ENCODE data around the gene HDAC4.

DNA sequence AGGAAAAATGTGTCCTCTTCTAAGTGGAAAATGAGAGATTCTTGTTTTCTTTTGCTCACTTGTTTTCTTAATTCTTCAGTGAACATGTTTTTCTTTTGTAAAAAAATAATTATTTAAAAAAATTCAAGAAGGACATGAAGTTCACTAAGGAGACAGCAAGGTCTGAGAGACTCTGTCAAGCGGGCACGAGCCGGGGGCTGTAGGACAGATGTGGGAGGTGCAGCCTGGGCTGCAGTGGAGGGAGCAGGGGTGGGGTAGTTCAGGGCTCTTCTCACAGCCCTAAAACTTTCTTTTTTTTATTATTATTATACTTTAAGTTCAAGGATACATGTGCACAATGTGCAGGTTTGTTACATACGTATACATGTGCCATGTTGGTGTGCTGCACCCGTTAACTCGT lies 4.3 kb upstream of the HDAC4 start:
- no peak for TF ChIP-seq POLR2A (IDR thresholded peaks at IDR 0.05)
- TF ChIP-seq, protein P1, sequence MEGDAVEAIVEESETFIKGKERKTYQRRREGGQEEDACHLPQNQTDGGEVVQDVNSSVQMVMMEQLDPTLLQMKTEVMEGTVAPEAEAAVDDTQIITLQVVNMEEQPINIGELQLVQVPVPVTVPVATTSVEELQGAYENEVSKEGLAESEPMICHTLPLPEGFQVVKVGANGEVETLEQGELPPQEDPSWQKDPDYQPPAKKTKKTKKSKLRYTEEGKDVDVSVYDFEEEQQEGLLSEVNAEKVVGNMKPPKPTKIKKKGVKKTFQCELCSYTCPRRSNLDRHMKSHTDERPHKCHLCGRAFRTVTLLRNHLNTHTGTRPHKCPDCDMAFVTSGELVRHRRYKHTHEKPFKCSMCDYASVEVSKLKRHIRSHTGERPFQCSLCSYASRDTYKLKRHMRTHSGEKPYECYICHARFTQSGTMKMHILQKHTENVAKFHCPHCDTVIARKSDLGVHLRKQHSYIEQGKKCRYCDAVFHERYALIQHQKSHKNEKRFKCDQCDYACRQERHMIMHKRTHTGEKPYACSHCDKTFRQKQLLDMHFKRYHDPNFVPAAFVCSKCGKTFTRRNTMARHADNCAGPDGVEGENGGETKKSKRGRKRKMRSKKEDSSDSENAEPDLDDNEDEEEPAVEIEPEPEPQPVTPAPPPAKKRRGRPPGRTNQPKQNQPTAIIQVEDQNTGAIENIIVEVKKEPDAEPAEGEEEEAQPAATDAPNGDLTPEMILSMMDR (IDR thresholded peaks at IDR 0.05): no peak
